Measurements from ENCODE around the gene SPEN. TPM values are rescaled to one million over a fixed set of nuclear protein-coding genes. Genes with fewer than 3 reads are reported as not detected.

The SPEN gene
- total RNA-seq, 2 donors from 2014 or later = 27.8 to 38.9 TPM

DNA sequence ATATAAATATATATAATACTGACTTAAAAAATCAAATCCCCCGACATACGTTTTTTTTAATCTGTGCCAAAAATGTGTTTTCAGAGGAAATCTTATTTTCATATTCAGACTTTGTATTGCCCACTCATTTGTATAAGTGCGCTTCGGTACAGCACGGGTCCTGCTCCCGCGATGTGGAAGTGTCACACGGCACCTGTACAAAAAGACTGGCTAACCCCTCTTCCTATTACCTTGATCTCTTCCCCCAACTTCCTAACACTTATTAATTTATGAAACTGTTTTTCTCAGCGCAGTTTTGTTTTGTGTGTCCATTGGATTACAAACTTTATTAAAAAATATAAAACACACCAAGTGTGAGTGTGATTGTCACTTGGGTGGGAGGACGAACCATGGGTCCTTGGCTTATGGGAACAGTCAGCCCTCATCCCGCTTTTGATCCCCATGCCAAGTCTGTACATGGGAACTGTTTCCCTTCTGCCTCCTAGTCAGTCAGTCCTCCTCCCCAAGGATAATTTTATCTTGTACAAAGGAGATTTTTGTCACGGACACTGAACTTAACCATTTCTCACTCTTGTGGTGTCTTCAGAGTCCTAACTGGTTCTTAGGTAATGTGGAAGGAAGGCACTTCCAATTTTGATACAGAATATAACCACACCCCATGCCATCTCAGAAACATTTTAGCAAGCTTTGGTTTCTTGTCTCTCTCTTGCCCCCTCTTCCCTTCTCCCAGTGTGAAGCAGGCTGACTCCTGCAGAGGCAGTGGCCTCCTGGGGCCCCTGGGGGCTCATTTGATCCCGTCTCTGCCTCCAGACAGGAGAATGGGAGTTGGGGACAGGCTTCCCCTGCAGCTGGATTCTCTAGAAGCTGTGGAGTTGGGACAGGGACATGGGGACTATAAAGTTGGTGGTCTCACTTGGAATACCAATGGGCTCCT lies 92.9 kb downstream of the SPEN start:
- Histone ChIP-seq H3K4me1 (peaks cover 28% of the 10 kb centered on the region), H3K9me3 (no peaks in the 10 kb centered on the region), H3K36me3 (replicated peaks in 1 of 2; ENCODE audit: insufficient read depth in 1 of 2, low read depth in 2 of 2) (peaks cover 16 to 25% of the 10 kb centered on the region in 2 donors), H3K27me3 (no peaks in the 10 kb centered on the region), H3K27ac (no peak overlapping the region), H3K4me3 (no peak overlapping the region)
- intact Hi-C loops (cut with DNase I) = no loop called here
- WGBS, 2 donors = 91 to 93% methylated on average over 13 of the region's 13 CpGs
- DNase-seq = no peak
- TF ChIP-seq, protein P1, sequence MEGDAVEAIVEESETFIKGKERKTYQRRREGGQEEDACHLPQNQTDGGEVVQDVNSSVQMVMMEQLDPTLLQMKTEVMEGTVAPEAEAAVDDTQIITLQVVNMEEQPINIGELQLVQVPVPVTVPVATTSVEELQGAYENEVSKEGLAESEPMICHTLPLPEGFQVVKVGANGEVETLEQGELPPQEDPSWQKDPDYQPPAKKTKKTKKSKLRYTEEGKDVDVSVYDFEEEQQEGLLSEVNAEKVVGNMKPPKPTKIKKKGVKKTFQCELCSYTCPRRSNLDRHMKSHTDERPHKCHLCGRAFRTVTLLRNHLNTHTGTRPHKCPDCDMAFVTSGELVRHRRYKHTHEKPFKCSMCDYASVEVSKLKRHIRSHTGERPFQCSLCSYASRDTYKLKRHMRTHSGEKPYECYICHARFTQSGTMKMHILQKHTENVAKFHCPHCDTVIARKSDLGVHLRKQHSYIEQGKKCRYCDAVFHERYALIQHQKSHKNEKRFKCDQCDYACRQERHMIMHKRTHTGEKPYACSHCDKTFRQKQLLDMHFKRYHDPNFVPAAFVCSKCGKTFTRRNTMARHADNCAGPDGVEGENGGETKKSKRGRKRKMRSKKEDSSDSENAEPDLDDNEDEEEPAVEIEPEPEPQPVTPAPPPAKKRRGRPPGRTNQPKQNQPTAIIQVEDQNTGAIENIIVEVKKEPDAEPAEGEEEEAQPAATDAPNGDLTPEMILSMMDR (IDR thresholded peaks at IDR 0.05) = no peak
- no peak for TF ChIP-seq POLR2A (IDR thresholded peaks at IDR 0.05)
- ATAC-seq = no peak

DNA sequence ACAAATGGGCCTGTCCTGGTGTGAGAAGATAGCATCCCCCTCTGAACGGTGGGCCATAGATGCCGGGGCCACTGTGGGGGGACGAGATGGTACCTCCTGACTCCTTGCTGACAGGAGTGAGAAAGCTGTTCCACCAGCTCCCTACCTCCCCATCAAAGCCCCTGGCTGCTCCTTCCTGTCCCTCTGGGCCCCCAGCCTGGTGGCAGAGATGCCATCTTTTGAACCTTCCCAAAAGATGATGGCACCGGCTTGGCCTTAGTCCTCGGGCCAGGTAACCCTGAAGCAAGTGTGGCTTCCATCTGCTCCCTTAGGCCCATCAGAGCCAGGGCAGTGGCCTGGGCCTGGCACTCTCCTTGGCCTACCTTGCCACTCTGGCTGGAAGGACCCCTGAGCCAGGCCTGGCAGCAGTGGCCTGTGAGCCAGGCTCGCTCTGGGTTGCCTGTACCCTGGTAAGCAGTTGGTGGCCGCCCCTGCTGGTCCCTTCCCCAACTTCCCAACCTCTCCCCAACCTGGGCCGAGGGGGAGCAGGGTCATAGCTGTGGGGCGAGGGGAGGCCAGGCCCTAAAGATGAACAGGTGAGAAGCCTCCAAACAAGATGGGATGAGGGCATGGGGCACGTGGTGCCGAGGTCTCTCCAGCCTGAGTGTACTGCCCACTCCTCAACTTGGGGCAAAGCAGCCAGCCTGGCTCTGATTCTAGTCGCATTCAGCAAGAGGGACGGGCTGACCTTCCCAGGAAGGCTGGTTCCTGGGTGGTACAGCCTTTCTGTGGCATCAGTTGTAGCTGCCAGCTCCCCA lies 93.7 kb downstream of the SPEN start:
- no peak for DNase-seq
- Histone ChIP-seq H3K36me3 (replicated peaks in 1 of 2; ENCODE audit: insufficient read depth in 1 of 2, low read depth in 2 of 2) (peaks cover 14 to 25% of the 10 kb centered on the region in 2 donors), H3K27ac (peak overlapping the region in 2 of 4 donors; percentile 8 to 11)

DNA sequence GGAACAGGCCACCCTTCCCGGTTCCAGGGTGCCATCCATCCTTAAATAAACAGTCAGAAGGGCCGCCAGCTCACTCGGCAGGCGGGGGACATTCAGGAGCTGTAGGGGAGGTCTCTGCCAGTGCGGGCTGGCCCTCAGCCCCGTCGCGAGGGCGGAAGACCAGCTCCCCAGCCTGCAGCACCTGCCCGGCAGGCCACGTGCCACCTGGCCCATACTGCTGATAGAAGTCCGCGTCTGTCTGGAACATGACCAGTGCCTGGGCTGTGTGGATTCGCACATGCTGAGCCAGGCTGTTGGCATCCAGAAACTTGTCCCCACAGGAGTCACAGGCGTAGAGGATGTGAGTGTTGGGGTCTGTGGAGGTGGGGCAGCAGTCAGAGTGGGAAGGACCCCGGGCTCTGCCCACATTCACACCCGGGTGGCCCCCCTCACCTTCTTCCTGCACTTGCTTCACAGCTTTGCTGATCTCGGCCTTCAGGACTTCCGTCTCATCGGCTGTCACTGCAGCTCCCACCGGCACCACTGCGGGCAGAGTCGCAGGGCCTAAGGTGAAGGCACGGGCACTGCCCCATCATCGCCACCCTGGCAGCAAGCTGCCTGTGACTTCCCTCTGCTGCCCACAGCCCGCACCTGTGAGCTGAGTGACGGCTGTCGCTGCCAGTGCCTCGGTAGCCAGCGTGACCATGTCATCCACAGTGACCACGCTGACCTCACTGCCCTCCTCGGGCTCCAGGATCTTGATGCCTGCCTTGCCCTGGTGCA lies 94.6 kb downstream of the SPEN start:
- peak; percentile 70 to 93 (median 86) for DNase-seq
- TF ChIP-seq, protein P1 (IDR thresholded peaks at IDR 0.05) = no peak
- no peak for TF ChIP-seq POLR2A (IDR thresholded peaks at IDR 0.05)
- Histone ChIP-seq H3K27ac (peak overlapping the region in 3 of 4 donors; percentile 1 to 36 (median 11)), H3K4me3 (no peak overlapping the region), H3K9me3 (no peaks in the 10 kb centered on the region), H3K27me3 (no peaks in the 10 kb centered on the region), H3K4me1 (peaks cover 28% of the 10 kb centered on the region), H3K36me3 (replicated peaks in 1 of 2; ENCODE audit: insufficient read depth in 1 of 2, low read depth in 2 of 2) (peaks cover 14 to 26% of the 10 kb centered on the region in 2 donors)
- WGBS, 2 donors = 67 to 75% methylated on average over 12 to 32 of the region's 32 CpGs
- ATAC-seq = peak; percentile 64
- intact Hi-C loops (cut with DNase I) = no loop called here

More for the DNA sequence above, 93.7 kb downstream of the SPEN start:
- 93 to 96% methylated on average over 10 to 13 of the region's 13 CpGs for WGBS, 2 donors
- Histone ChIP-seq H3K4me3 (no peak overlapping the region), H3K4me1 (peaks cover 28% of the 10 kb centered on the region), H3K9me3 (no peaks in the 10 kb centered on the region), H3K27me3 (no peaks in the 10 kb centered on the region)
- intact Hi-C loops (cut with DNase I) = no loop called here
- no peak for TF ChIP-seq POLR2A (IDR thresholded peaks at IDR 0.05)
- TF ChIP-seq, protein P1 (IDR thresholded peaks at IDR 0.05) = no peak
- no peak for ATAC-seq

DNA sequence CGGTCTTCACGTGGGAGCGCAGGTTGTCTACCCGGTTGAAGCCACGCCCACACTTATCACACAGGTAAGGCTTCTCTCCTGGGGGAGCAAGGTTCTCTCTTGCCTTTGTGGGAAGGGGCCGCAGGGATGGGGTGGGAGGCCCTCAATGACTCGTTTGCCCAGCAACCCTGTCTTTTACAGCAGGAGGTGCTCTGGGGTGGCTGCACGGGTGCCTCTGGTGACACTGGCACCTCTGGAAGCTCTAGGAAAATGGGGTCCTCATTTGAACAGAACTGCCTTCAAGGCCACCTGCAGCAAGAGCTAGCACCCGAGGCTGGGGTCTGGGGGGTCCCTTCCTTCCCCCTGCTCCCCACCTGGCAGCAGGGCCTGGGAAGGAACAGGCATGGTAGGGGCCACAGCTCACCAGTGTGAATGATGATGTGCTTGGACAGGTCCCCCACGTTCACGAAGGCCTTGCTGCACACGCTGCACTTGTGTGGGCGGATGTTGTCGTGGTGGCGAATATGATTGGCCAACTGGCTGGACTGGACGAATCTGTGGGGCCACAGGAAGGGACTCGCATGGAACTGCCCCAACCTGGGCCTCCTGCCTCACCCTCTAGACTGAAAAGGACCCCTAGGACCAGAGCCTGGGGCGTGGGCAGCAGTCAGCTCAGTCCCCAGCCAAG lies 95.3 kb downstream of the SPEN start:
- 84 to 90% methylated on average over 5 to 14 of the region's 18 CpGs for WGBS, 2 donors
- Histone ChIP-seq H3K27ac (peak overlapping the region in 2 of 4 donors; percentile 1 to 36), H3K4me3 (no peak overlapping the region), H3K27me3 (no peaks in the 10 kb centered on the region), H3K9me3 (no peaks in the 10 kb centered on the region), H3K36me3 (replicated peaks in 1 of 2; ENCODE audit: insufficient read depth in 1 of 2, low read depth in 2 of 2) (peaks cover 14 to 29% of the 10 kb centered on the region in 2 donors), H3K4me1 (peaks cover 28% of the 10 kb centered on the region)
- intact Hi-C loops (cut with DNase I) = no loop called here
- TF ChIP-seq, protein P1 (IDR thresholded peaks at IDR 0.05) = no peak
- TF ChIP-seq POLR2A (IDR thresholded peaks at IDR 0.05) = no peak
- DNase-seq (no peak), ATAC-seq (no peak)
